GM21576 (cell line): ENCODE results near the gene OR52L1.
"Not testable (repeated sequence)": the region's sequence is repeated elsewhere in the genome, so short reads cannot be mapped to it uniquely, and the experiment has no call there.

ENCODE experiments used
- ATAC-seq: cut with Tn5 transposase; IDR thresholded peaks from one replicate; pipeline ENCODE4 v1.9.1; 2021; ENCODE audit warnings: mild to moderate bottlenecking, moderate library complexity; ENCODE audit not compliant: unreplicated experiment

Gene OR52L1

GRCh38 chr11:5986885-5987284, at the start of gene OR52L1:
TSS of gene OR52L1 (minus strand) at chr11:5986985. CDS start at chr11:5986930, 55 bp downstream.
- no peak for ATAC-seq

GRCh38 chr11:6030708-6031405, 44.1 kb upstream of the OR52L1 start, which contains the start of gene OR56A1:
TSS of gene OR56A1 (minus strand) at chr11:6030758. CDS start at chr11:6027692, 3,066 bp downstream.
- ATAC-seq, result no peak

GRCh38 chr11:6027501-6027900, 40.7 kb upstream of the OR52L1 start:
- no peak for ATAC-seq

- ATAC-seq, result no peak
Measured at GRCh38 chr11:6025056-6025455, 38.3 kb upstream of the OR52L1 start.

GRCh38 chr11:6022956-6023355, 36.2 kb upstream of the OR52L1 start:
- peak; percentile 46 for ATAC-seq

GRCh38 chr11:6013042-6013441, 26.3 kb upstream of the OR52L1 start:
- no peak for ATAC-seq

- no peak for ATAC-seq
Measured at GRCh38 chr11:6012035-6012668, 25.4 kb upstream of the OR52L1 start.

GRCh38 chr11:6006846-6007245, 20.1 kb upstream of the OR52L1 start, which contains the start of gene OR56A4:
TSS of gene OR56A4 (minus strand) at chr11:6006946. CDS start at chr11:6002992, 3,954 bp downstream.
- ATAC-seq, result no peak

- ATAC-seq, result no peak
Measured at GRCh38 chr11:6006395-6006794, 19.6 kb upstream of the OR52L1 start.

GRCh38 chr11:6002202-6002699, 15.5 kb upstream of the OR52L1 start:
- ATAC-seq, result no peak

GRCh38 chr11:5994791-5995190, 8.0 kb upstream of the OR52L1 start:
- no peak for ATAC-seq

- no peak for ATAC-seq
Measured at GRCh38 chr11:5992604-5993251, 5.9 kb upstream of the OR52L1 start.

GRCh38 chr11:5992150-5992549, 5.4 kb upstream of the OR52L1 start:
- no peak for ATAC-seq

GRCh38 chr11:5989203-5989602, 2.4 kb upstream of the OR52L1 start:
- ATAC-seq, result no peak

GRCh38 chr11:5983443-5983842, 3.3 kb downstream of the OR52L1 start:
- ATAC-seq, result no peak

GRCh38 chr11:5973530-5973929, 13.3 kb downstream of the OR52L1 start:
- ATAC-seq, result no peak

- ATAC-seq, result no peak
Measured at GRCh38 chr11:5968394-5968793, 18.4 kb downstream of the OR52L1 start, which contains the start of gene OR56A5. TSS of gene OR56A5 (minus strand) at chr11:5968494. CDS start at chr11:5968494, 0 bp downstream.

GRCh38 chr11:5967708-5968107, 19.1 kb downstream of the OR52L1 start:
- no peak for ATAC-seq

GRCh38 chr11:5966958-5967357, 19.8 kb downstream of the OR52L1 start:
- no peak for ATAC-seq

GRCh38 chr11:5960704-5961320, 26.0 kb downstream of the OR52L1 start:
- not testable (repeated sequence) for ATAC-seq

GRCh38 chr11:5955586-5955985, 31.2 kb downstream of the OR52L1 start:
- ATAC-seq, result no peak
